ENCODE data around the gene AP2A2.
"Not testable (repeated sequence)": the region's sequence is repeated elsewhere in the genome, so short reads cannot be mapped to it uniquely, and the experiment has no call there.

Gene AP2A2

DNA sequence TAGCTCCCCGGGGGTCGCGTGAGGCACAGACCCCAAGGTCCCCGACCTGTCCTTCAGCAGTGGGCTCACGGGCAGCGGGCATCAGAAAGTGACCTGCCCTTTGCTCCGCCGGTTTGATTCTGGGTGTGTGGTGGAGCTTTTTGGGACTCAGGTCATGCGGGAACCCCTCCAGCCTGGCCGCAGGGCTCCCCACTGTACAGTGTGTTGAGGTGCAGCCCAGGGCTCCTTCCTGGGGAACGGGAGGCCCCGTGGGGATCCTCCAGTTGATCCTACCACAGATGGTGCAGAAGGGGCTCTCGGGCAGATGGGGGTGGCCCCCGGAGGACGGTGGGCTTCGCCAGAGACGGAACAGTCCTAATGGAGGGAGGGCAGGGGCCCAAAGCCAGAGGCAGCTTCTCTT is 86.6 kb downstream of the AP2A2 start:
- TF ChIP-seq CTCF (IDR thresholded peaks at IDR 0.05; ENCODE audit: low read depth, low read length, missing control alignments), result no peak
- DNase-seq (ENCODE audit: low read depth), result no peak
- H3K4me3 ChIP-seq (ENCODE audit: low read depth, low read length), result no peak overlapping the region

GRCh38 chr11:1012740-1013630 is 87.3 kb downstream of the AP2A2 start:
- TF ChIP-seq CTCF (IDR thresholded peaks at IDR 0.05; ENCODE audit: low read depth, low read length, missing control alignments), result no peak

GRCh38 chr11:1013631-1013935 is 87.9 kb downstream of the AP2A2 start:
- no peak for DNase-seq (ENCODE audit: low read depth)
- TF ChIP-seq CTCF (IDR thresholded peaks at IDR 0.05; ENCODE audit: low read depth, low read length, missing control alignments), result no peak
- no peak overlapping the region for H3K4me3 ChIP-seq (ENCODE audit: low read depth, low read length)

More at GRCh38 chr11:1012740-1013630, 87.3 kb downstream of the AP2A2 start:
- no peak overlapping the region for H3K4me3 ChIP-seq (ENCODE audit: low read depth, low read length)
- DNase-seq (ENCODE audit: low read depth), result no peak

- no peak for DNase-seq (ENCODE audit: low read depth)
- H3K4me3 ChIP-seq (ENCODE audit: low read depth, low read length), result no peak overlapping the region
- no peak for TF ChIP-seq CTCF (IDR thresholded peaks at IDR 0.05; ENCODE audit: low read depth, low read length, missing control alignments)
Measured at GRCh38 chr11:1014276-1014675, 88.6 kb downstream of the AP2A2 start.

DNA sequence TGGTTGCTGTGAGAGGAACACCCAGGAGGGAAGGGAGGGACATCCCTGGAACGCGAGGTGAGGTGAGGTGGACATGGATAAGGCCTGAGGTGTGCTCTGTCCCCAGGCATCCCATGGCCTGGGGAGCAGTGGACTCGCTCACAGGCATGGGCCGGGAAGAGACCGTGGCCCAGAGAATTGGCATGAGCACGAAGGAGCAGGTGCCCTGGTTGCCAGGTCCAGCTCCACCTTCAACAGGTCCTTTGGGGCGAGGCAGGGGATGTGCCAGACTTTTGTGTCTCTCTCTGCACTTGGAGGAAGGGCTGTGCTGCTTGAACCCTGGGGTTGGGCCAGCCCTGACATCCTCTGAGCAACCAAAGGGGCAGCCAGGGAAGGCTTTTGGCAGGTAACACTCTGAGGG is 89.4 kb downstream of the AP2A2 start:
- no peak for DNase-seq (ENCODE audit: low read depth)
- no peak for TF ChIP-seq CTCF (IDR thresholded peaks at IDR 0.05; ENCODE audit: low read depth, low read length, missing control alignments)
- H3K4me3 ChIP-seq (ENCODE audit: low read depth, low read length), result no peak overlapping the region

GRCh38 chr11:1015826-1016545 is 90.3 kb downstream of the AP2A2 start:
- DNase-seq (ENCODE audit: low read depth), result no peak
- no peak for TF ChIP-seq CTCF (IDR thresholded peaks at IDR 0.05; ENCODE audit: low read depth, low read length, missing control alignments)
- H3K4me3 ChIP-seq (ENCODE audit: low read depth, low read length), result no peak overlapping the region

DNA sequence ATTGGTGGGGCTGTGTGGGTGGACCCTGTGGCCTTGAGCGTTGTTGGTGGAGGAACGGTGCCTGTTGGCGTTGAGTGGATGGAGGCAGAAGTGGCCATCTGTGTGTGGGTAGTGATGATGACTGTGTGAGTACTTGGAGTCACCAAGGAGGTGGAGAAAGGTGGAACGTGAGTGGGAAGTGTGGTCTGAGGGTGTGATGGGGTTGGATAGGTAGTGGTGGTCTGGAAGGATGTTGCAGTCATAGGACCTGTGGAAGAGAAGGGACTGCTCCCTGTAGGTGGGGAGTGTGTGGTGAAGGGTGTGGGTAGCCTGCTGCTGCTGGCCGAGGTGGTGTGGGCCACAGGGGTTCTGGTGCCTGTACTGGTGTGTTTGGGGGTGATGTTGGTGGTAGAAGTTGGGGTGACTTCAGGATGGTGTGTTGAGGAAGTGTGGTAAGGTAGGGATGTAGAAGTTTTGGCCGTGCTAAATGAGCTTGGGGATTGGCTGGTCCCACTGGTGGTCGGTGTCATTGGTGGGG is 91.0 kb downstream of the AP2A2 start:
- not testable (repeated sequence) for H3K4me3 ChIP-seq (ENCODE audit: low read depth, low read length); DNase-seq (ENCODE audit: low read depth)
